ENCODE results near the gene CD160.
"Not testable (repeated sequence)": the region's sequence is repeated elsewhere in the genome, so short reads cannot be mapped to it uniquely, and the experiment has no call there.

CD160 gene

GRCh38 chr1:145764231-145764940 lies 45.1 kb downstream of the CD160 start:
- not testable (repeated sequence) for H3K4me3 ChIP-seq; H3K27ac ChIP-seq; DNase-seq (ENCODE audit: low spot score)

- DNase-seq (ENCODE audit: low spot score); H3K4me3 ChIP-seq; H3K27ac ChIP-seq: not testable (repeated sequence)
Observed at GRCh38 chr1:145765127-145765526, 45.8 kb downstream of the CD160 start.

- DNase-seq (ENCODE audit: low spot score); H3K4me3 ChIP-seq; H3K27ac ChIP-seq: not testable (repeated sequence)
Observed at GRCh38 chr1:145765585-145766360, 46.5 kb downstream of the CD160 start.

DNA sequence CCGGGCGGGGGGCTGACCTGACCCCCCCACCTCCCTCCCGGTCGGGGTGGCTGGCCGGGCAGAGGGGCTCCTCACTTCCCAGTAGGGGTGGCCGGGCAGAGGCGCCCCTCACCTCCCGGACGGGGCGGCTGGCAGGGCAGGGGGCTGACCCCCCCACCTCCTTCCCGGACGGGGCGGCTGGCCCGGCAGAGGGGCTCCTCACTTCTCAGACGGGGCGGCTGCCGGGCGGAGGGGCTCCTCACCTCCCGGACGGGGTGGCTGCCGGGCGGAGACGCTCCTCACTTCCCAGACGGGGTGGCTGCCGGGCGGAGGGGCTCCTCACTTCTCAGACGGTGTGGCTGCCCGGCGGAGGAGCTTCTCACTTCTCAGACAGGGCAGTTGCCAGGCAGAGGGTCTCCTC lies 47.6 kb downstream of the CD160 start:
- DNase-seq (ENCODE audit: low spot score); H3K4me3 ChIP-seq; H3K27ac ChIP-seq: not testable (repeated sequence)

DNA sequence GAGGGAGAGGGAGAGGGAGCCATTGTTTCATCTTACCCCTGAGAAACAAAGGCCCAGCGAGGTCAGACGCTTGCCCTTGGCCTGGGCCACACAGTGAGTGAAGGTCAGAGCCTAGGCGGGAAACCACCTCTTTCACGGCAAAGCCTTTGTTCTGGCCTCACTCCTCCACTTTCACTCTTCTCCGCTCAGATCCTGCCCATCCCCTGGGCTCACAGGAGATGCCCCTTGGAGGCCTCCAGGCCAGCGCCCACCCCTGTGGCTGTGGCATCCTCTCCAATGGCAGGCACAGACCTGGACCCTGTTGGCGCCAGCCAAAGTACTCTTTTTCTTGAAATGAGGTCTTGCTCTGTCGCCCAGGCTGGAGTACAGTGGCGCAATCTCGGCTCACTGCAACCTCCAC lies 48.7 kb downstream of the CD160 start:
- not testable (repeated sequence) for H3K4me3 ChIP-seq; DNase-seq (ENCODE audit: low spot score); H3K27ac ChIP-seq

DNA sequence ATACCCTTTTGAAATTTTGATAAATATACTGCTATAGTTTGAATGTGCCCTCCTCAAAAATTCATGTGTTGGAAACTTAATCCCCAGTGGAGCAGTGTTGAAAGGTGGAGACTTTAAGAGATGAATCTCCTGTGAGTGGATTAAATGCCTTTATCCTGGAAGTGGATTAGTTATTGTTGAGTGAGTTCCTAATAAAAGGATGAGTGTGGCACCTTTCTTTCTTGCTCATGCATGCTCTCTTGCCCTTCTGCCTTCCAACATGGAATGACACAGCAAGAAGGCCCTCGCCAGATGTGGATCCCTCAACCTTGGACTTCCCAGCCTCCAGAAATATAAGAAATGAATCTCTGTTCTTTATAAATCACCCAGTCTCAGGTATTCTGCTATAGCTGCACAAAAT lies 51.8 kb downstream of the CD160 start:
- no peak for DNase-seq (ENCODE audit: low spot score)
- Histone ChIP-seq H3K27ac (no peak overlapping the region), H3K4me3 (no peak overlapping the region)
- TF ChIP-seq CTCF (IDR thresholded peaks at IDR 0.05): no peak

GRCh38 chr1:145773423-145773822 lies 54.1 kb downstream of the CD160 start:
- no peak for TF ChIP-seq CTCF (IDR thresholded peaks at IDR 0.05)

GRCh38 chr1:145777357-145778145 lies 58.3 kb downstream of the CD160 start:
- DNase-seq (ENCODE audit: low spot score): no peak
- H3K4me3 ChIP-seq: no peak overlapping the region
- TF ChIP-seq CTCF (IDR thresholded peaks at IDR 0.05): no peak
- peak overlapping the region in 1 of 2 donors; percentile 34 for H3K27ac ChIP-seq

More at GRCh38 chr1:145773423-145773822, 54.1 kb downstream of the CD160 start:
- Histone ChIP-seq H3K27ac (no peak overlapping the region), H3K4me3 (no peak overlapping the region)
- DNase-seq (ENCODE audit: low spot score): no peak

DNA sequence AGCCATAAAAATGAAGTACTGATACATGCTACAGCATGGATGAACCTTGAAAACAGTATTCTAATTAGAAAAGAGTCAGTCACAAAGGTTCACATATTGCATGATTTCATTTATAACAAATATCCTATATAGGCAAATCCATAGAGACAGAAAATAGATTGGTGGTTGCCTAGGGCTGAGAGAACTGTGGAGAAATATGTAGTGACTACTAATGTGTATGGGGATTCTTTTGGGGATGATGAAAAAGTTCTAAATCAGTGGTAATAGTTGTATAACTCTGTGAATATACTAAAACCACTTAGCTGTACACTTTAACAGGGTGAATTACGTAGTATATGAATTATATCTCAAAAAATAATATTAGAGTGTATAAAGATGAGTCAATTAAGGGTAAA lies 58.8 kb downstream of the CD160 start:
- no peak for DNase-seq (ENCODE audit: low spot score)
- peak overlapping the region in 1 of 2 donors; percentile 34 for H3K27ac ChIP-seq
- TF ChIP-seq CTCF (IDR thresholded peaks at IDR 0.05): no peak
- no peak overlapping the region for H3K4me3 ChIP-seq

Data from coronary artery (tissue), 2 donors.